ENCODE results near the gene ELAVL3.
"Not testable (repeated sequence)": the region's sequence is repeated elsewhere in the genome, so short reads cannot be mapped to it uniquely, and the experiment has no call there.

ELAVL3 gene

DNA sequence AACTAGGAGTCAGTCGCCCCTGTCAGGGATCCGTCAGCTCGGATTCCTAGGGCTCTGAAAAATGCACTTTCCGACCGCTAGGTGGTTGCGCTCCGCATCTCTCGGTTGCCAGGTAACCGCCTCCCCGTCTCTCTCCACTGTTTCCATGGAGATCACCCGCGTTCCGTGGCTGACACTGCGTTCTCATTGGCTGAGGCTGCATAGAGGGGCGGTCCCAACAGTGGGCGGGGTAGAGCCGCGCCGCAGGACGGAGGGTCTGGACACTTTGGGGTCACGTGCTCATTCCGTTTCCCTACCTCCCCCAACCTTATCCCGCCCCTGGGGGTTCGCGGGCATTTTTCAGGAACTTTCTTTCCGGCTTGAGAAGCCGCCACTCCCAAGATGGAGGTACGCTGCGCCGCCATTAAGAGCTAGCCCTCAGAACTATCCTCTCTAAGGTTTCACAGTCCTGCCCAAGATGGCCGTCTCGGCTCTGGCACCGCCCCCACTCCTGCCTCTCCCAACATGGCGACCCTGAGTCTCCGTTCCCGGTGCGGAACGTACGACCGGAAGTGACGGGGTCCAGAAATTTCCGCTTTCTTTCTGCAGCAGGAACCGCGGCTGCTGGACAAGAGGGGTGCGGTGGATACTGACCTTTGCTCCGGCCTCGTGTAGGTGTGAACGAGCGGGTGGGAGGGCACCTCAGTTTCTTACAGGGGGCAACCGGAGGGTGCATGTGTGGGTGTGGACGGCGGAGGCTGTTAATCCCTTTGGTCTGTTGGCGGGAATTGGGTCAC is 45.6 kb downstream of the ELAVL3 start, which contains the start of the genes ODAD3 and PRKCSH:
TSS of gene ODAD3 (minus strand) at position 65 of the 776 bp plus-strand sequence. CDS start 105 bp downstream, outside the sequence.
TSS of gene PRKCSH (plus strand) at position 579 of the 776 bp plus-strand sequence. CDS start 483 bp downstream, outside the sequence.
- peak; percentile 99 for DNase-seq

DNA sequence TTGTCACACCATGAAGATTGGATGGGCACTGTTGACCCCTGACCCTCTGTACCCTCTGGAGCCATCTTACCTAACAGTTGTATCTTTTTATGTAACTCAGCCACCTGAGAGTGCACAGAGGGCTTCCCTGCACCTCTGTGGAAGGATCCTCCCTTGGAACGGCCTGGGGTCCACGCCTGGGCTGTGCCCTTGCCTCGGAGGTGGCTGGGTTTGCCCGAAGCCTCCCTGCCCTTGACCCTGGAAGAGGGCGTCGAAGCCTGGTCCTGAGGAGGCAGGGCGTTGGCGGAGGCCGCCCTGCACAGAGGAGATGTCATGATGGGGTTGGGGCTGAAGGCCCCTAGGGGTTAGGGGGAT is 46.2 kb downstream of the ELAVL3 start:
- DNase-seq: no peak

DNA sequence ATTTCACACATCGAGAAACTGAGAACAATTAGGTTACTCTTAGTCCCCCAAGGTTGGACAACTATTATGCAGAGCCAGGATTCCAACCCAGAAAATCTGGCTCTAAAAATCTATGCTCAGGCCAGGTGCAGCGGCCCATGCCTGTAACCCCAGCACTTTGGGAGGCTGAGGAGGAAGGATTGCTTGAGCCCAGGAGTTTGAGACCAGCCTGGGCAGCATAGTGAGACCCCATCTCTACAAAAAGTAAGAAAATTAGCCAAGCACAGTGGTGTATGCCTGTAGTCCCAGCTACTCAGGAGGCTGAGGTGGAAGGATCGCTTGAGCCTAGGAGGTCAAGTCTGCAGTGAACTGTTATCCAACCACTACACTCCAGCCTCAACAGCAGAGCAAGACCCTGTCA is 47.3 kb downstream of the ELAVL3 start:
- not testable (repeated sequence) for DNase-seq

DNA sequence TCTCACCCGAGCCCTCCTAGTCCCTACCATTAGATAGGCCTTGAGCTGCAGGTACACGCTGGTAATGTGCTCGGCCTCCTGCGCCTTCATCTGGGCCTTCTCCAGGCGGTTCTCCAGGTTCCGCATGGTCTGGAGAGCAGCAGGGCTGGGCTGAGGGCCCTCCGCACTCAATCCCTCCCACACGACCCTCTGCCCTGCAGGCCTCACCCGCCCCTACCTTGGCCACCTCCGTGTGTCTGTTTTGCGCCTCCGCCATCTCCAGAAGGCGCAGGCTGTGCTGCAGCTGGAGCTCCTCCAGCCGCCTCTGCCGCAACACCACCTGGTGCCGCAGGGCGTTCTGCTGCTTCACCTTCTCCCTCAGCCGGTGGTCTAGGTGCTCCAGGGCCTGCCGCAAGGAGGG is 54.2 kb downstream of the ELAVL3 start:
- DNase-seq: no peak

DNA sequence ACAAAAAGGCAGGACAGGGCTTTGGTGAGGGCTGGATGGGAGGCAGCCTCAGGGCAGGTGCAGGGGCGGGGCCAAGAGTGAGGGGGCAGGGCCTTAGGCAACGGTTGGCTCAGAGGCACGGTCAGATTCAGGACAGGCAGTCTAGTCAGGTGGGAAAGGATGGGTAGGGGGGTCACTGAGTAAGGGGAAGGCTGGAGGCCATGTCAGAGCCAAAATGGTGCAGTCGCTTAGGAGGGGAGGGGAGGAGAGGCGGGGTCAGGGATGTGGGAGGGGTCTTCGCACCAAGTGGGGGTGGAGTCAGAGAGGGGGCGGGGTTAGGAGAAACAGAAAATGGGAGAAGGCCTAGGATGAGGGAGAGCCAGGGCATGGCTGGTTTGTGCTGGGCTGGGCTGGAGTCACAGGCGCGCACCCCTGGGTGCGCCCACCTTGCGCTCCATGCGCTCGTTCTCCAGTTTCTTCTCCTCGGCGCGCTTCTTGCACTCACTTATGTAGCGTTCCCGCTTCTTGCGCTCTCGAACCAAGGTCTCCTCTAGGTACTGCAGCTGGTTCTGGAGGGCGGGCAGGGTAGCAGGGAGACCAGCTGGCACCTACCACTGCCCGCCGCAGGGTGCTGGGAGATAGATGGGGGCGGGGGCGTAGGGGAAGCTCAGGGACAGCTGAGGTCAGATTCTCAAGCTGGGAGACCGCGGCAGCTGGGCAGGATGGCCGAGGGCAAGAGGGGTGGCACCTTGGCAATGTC is 55.0 kb downstream of the ELAVL3 start:
- DNase-seq: no peak

DNA sequence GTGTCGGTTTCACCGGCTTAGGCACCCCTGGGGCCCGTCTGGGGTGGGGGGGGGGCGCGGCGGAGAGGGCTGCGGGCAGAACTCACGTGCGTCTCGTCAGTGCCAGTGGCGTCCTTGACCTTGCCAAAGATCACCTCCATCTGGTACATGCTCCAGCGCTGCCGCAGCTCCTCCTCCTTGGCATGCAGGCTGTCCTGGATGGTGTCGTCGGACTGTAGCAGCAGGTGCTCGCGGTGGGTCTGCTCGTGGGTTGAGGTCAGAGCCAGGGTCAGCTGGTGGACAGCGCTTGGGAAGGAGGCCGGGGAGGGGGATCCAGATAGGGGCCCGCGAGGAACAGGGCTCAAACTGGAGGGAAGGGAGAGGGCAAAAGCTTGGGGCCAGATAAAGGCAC is 57.1 kb downstream of the ELAVL3 start:
- DNase-seq: no peak

DNA sequence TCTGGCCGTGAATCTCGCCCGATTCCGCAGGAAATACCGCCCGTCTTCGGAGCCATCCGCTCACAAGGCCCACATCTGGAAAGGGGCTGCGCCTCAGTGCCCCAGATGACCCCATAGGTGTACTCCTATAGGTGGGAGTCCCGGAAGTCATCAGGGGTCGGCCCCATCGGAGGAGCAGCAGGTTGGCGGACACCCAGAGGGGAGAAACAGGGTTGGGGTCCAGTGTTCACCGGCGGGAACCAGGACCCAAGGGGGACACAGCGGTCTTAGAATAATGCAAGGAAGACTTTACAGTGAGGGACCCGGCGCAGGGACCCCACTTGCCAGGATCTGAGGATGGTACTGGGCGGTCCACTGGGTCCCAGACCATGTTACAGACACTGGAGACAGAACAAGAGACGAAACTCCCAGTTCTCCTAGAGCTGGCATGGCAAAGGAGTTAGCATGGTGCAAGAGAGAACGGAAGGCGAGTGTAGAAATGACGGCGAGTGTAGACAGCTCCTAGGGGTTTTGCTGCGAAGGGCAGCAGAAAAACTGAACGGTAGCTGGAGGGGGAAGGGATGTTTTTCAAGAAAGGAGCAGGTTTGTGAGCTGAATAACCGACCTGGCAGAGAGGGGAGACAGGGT is 57.6 kb downstream of the ELAVL3 start:
- no peak for DNase-seq

DNA sequence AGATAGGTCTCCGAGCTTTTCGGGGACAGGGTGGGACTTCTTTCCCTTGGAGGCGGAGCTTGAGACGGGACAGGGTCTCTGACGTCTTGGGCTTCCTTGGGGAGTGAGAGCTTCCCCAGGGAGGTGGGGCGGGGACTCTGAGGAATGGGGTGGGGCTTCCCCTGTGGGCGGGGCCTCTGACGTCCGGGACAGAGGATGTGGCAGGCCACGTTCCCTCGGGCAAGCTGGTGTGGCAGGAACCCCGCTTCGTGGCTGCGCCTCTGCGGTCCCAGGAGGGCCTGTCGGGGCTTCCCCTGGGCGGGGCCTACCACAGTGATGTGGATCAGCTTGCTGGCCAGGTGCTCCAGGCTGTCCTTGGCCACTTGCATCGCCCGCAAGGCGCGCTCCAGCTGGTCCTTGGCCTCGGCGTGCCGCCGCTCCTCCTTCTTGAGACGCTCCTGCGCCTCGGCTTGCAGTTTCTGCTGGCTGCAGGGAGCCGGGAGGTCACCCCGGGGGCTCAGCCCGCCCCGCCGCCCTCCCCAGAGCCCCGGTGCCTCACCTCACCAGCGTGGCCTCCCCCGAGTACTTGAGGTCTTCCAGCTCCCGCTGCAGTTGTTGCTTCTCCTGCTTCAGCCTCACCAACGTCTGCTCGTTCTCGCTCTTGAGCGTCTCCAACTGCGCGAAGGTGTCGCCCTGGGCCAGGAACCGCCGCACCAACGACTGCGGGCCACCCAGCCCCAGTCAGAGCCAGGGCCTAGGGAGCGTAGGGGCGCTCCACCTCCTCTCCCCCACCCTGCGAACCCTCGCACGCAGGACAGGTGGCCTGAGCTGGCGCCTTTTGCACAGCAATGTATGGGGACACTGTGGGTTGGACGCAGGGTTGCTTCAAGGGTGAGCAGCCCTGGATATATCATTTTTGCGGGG is 58.4 kb downstream of the ELAVL3 start:
- DNase-seq: peak; percentile 85

DNA sequence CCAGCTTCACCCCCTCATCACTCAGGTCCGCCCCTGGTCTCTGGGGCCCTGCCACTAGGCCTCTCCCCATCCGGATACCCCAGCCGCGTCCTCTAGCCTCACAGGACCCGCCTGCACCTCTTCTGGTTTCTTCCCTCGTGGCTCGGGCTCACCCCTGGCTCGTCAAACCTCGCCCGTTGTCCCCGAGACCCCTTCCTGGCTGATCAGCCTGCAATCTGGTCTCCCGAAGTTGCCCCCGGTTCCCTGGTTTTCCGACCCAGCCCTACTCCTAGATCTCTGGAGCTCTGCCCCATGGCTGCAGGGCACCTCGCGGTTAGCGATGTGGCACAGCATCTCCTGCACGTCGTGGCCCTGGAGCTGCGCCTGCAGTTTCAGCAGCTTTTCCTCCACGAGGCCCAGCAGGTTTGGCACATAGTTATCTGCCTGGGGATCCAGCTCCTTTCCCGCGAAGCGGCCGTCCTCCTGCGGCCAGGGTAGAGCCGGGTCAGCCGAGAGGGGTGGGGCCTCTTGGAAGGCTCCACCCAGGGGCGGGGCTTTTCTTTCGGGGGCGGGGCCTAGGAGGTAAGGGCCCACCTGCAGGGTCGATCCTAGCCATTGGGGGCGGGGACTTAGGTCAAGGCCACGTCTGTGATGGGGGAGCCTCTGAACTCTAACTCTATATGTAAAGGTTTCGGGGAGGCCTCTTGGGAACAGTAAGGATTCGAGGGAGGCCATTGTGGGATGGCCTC is 59.3 kb downstream of the ELAVL3 start:
- DNase-seq: peak; percentile 35

DNA sequence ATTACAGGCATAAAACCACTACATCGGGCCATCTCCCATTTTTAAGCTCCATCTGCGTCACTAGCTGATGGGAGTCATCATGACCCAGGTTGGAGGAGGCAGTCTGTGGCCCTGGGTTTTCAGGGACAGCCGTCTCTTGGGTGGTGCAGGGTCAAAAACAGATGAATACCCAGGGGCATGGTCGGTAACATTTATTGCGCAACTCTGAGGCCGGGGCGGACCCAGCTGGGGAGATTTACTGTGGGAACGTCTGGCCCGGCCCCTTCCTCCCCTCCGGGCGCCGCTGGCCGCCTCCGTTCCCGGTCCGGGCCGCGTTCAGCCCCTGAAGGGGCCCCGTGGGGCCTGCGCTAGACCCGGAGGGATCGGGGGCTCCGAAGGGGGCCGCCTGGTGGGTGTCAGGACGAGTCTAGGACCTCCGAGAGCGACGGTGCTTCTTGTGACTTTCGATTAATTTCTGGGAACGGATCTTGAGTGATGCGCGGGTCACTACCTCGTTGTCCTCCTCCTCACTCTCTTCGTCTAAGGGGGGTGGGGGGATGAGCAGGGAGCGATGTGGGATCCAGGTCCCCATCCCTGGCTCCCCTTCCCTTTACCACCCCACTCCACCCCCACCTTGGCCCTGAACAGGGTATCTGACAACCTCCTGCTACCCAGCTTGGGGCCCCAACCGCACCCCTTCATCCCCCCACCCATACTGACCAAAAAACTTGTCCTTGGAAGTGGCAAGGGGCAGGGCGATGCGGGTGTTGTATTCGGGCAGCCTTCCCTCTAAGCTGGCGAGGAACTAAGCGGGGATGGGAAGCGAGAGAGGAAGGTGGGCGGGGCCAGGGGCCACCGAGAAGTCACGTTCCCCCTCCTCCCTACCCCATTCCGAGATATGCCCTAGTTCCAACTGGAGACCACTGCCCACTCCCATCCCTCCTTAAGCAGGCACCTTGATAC is 60.1 kb downstream of the ELAVL3 start:
- DNase-seq: no peak

DNA sequence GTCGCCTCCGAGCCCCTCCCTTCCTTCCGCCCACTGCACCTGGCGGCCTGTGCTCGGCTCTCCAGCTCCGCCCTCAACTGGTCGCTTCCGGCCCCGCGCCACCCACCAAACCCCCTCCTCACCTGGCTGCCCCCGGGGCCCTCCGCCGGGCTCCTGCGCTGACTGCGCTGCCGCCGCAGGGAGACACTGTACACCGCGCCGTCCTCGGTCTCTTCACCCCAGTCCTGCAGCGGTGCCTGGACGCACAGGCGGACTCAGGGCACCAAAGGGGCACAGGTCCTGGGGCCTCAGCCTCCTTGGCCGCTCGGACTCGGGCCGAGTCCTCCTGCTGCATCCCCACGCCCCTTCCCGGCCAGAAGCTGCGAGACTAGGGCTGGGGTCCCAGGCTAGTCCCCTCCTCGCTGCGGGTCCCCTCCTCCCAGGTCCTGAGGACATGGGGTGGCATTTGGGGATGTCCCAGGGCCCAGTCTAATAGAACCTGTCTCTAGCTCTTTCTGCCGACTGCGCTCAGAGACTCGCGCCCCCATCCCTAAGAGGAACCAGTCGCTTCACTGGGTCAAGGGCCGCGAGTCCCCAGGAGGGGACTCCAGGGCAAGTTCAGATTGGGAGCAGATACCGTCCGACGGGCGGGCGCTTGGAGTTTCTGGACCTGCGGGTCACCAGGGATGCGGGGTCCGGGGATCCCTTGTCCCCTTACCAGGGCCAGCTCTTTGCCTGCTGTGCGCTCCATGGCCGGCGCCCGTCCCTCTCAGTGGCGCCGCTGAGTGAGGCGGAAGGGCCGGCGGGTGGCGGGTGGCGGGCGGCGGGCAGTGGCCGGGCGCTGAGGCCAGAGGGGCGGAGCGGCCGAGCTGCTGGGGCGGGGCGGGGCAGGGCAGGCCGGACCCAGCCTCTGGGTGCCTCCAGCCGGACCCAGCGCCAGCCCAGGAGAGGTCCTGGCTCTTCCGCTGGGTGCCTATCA is 62.0 kb downstream of the ELAVL3 start, which contains the start of gene RGL3:
TSS of gene RGL3 (minus strand) at position 766 of the 958 bp plus-strand sequence. CDS start at position 730, 36 bp downstream.
- DNase-seq: no peak

DNA sequence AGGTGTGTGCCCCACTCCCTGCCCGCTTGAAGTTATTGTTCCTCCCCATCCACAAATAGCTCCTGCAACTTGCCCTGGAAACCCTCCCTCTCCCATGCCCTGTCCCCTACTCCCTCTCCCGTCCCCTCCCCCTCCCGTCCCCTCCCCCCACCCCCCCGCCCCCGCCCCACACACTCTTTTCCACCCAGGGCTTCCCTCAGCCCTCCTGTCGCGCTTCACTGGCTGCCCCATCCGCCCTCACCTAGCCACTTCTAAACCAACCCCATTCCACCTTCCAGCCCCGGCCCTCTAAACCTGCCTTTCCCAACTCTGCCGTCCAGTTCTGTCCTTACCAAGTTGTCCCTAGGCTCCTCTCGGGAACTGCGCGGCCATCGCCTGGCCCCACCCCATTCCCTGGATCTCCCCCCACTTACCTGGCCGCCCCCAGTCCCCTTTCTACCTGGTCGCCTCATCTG is 62.7 kb downstream of the ELAVL3 start:
- no peak for DNase-seq

DNA sequence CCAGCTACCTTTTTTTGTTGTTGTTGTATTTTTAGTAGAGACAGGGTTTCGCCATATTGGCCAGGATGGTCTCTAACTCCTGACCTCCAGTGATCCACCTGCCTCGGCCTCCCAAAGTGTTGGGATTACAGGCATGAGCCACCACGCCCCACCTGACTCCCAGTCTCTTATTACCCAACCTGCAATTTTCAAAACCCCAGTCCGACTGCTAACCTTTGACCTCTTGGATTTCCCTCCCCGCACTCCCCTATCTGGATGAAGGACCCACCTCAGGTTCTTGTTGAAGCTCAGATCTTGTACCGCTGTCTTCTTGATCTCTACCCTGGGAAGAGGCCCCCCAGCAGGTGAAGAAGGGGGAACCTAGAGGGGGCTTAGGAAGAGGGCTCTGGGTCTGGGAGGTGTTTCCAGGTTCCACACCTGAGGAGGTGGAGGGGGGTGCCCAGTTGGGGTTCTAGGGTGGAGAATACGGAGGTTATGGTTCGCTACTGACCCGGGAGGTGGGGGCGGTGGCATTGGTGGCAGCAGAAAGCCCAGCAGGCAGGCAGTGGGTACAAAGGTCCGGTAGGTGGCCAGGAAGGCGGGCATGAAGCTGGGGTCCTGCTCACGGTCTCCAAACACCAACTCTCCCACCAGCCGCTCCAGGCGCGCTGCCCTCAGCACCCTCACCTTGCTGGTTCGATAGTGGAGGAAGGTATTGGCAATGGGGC is 64.3 kb downstream of the ELAVL3 start:
- DNase-seq: no peak

DNA sequence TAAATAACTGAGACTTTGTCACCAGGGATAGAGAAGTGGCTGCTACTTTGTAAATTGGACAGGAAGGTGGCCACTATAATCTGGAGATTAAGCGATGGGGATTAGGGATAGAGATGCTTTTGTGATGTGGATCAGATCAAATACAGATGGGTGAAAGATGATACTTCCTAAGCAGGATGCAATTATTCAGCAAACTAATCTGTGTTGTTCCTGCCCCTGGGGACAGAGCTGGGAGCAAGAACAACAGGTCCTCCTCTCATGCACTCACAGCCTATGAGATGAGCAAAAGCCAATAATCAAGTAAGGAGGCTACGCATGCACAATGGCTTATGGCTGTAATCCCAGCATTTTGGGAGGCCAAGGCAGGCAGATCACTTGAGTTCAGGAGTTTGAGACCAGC is 66.3 kb downstream of the ELAVL3 start:
- no peak for DNase-seq

DNA sequence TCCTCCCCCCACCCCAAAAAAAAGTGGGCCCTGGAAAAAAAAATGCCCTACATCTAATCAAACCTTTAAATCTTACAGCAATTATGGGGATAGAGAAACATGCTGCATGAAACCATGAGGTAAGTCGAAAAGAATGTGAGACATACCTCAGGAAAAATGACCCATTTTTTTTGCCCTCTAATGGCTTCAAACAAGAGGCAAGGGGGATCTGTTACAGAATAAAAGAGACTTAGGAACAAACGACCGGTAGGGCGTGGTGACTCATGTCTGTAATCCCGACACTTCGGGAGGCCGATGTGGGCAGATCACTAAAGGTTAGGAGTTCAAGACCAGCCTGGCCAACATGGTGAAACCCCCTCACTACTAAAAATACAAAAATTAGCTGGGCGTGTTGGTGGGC is 70.2 kb downstream of the ELAVL3 start:
- no peak for DNase-seq

DNA sequence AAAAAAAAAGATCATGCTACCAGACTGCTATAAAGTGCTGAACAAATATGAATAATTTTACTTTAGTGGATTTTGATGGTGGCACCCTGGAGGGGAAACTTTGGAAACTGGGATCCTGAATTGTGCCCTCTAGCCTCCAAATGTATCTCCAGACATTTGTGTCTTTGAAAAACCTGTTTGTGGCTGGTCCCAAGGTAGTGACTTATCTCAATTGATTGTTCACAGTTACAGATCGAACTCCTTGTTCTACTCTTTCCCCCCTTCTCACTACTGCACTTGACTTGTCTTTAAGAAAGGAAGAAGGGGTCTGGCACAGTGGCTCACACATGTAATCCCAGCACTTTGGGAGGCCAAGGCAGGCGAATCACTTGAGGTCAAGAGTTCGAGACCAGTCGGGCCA is 72.3 kb downstream of the ELAVL3 start:
- DNase-seq: no peak

DNA sequence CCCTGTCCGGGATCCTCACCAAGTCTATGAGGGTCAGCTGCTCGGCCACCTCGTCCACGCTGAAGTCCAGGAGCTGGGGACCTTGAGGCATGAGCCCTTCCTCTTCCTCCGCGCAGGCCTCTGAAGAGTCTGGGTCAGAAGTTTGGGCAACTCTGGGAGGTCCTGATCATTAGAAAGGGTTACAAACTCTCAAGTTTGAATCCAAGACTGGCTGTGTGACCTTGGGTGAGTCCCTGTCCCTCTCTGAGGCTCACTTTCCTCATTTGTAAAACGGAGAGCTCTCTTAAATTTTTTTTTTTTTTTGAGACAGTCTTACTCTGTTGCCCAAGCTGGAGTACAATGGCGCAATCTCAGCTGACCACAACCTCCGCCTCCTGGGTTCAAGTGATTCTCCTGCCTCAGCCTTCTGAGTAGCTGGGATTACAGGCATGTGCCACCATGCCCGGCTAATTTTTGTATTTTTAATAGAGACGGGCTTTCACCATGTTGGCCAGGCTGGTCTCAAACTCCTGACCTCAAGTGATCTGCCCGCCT is 74.1 kb downstream of the ELAVL3 start:
- not testable (repeated sequence) for DNase-seq
